GM10248 (cell line): ENCODE data around the gene TFR2.

ENCODE experiments used
- CTCF ChIA-PET: fragments of 300-600 bp; sonication (Branson Sonifier 250); formaldehyde crosslinking; extraction: SDS; loops from one replicate; lab custom pipeline; 2021; ENCODE audit warnings: antibody characterized with exemption; lab: Yijun Ruan, JAX
- POLR2A ChIA-PET: fragments of 350-650 bp; sonication (Branson Sonifier 250); formaldehyde crosslinking; extraction: SDS; loops from one replicate; lab custom pipeline; 2020; ENCODE audit warnings: antibody characterized with exemption; lab: Yijun Ruan, JAX
- DNase-seq: peaks from one replicate; pipeline ENCODE4 v3.0.0; 2012; ENCODE audit errors: extremely low spot score
- CTCF ChIP-seq: IDR thresholded peaks from 2 replicates; pipeline ENCODE4 v1.5.1; 2012; ENCODE audit warnings: mild to moderate bottlenecking, low read depth; ENCODE audit errors: extremely low read depth, missing control alignments, control extremely low read depth

Gene TFR2

DNA sequence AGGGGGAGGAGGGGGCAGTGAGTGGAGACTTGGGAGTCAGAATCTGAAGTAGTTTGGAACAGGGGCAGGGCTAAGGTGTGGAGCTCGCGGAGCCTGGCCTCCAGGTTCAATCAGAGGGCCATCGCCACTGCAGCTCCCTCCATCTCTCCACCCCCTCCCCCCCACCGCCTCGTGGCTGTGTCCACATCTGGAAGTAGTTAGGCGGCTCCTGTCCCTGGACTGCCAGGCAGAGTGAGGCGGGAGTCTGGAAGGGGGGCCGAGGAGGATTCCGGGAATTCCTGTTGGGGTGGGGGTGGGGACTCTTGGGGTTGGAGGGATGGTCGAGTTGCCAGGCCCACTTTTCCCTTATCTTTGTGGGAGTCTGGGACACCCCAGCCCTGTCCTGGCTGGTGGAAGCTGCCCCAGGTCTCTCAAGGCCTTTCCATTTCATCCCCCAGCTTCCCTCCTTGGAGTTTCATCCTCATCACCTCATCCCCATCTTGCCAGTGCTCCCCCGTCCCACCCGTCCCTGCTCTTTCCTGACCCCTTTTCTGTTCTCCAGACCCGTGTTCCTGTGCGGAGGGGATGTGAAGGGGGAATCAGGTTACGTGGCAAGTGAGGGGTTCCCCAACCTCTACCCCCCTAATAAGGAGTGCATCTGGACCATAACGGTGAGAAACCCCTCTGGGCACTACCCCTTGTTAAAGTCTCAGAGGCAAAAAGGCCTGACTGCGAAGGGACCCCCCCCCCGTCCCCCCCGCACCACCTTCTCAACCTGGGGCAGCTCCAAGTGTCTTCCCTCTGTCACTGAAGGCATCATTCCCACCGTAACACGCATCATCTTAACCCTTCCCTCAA lies 38.2 kb downstream of the TFR2 start:
- TF ChIP-seq CTCF: no peak
- DNase-seq: no peak
- CTCF ChIA-PET: interaction anchor here (0.8 to 3.5 kb wide), 6 partner anchors 9 to 103 kb away, joined by 3 to 21 read pairs (median 4); partner anchors contain the start of genes FBXO24, MOSPD3 and POP7
- POLR2A ChIA-PET: no interaction called here

GRCh38 chr7:100600730-100601038 lies 40.7 kb downstream of the TFR2 start:
- CTCF ChIA-PET: interaction anchor here (1.2 to 3.5 kb wide), 3 partner anchors 11 to 13 kb away, joined by 3 to 21 read pairs (median 3); partner anchors contain the start of gene MOSPD3
- no peak for TF ChIP-seq CTCF
- POLR2A ChIA-PET: no interaction called here
- DNase-seq: no peak

DNA sequence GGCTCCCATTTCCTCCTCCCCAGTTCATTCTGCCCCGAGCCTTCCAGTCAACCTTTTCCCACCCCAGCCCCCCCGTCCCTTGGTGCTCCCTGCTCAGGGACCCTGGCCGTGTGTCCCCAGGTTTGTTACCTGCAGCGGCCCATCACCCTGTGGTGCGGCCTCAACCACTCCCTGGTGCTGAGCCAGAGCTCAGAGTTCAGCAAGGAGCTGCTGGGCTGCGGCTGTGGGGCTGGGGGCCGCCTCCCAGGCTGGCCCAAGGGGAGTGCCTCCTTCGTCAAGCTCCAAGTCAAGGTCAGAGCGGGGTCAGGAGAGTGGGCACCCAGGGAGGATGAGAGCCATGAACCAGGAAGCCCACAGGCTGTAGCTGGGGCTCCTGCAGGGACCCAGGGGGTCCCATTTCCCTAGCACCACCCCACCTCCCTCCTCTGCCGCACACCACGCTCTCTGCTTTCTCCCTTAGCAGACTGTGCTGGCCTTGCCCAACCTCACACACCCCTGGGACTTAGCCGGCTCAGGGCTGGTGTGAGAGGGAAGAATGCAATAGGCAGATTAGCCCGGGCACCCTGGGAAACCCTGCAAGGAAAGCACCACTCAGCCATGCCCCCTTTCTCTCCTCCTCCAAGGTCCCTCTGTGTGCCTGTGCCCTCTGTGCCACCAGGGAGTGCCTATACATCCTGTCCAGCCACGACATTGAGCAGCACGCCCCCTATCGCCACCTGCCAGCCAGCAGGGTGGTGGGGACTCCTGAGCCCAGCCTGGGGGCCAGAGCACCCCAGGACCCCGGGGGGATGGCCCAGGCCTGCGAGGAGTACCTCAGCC lies 41.2 kb downstream of the TFR2 start:
- CTCF ChIA-PET: interaction anchor here (1.2 to 2.7 kb wide), 2 partner anchors 13 to 14 kb away, joined by 3 to 8 read pairs; partner anchors contain the start of genes FBXO24 and LRCH4
- no peak for DNase-seq
- POLR2A ChIA-PET: no interaction called here
- no peak for TF ChIP-seq CTCF

DNA sequence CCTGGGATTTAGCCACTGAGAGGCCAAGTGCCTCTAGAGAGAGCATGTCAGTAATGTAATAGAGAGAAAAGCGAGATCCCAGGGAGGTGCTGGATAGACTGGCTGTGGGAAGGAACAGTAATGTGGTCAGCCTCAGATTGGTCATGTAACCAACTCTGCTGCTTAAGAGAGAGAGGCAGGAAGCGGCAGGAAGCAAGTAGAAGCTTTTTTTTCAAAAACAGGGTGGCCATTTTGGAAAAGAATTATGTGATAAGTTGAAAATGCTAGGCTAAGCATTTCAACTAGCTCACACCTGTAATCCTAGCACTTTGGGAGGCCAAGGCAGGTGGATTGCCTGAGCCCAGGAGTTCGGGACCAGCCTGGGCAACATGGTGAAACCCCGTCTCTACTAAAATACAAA lies 42.9 kb downstream of the TFR2 start:
- no peak for DNase-seq
- ChIA-PET POLR2A (no interaction called here), CTCF (interaction anchor here (1.1 to 2.7 kb wide), 3 partner anchors 10 to 35 kb away, joined by 3 to 8 read pairs (median 5); partner anchors contain the start of genes FBXO24 and LRCH4)
- no peak for TF ChIP-seq CTCF

DNA sequence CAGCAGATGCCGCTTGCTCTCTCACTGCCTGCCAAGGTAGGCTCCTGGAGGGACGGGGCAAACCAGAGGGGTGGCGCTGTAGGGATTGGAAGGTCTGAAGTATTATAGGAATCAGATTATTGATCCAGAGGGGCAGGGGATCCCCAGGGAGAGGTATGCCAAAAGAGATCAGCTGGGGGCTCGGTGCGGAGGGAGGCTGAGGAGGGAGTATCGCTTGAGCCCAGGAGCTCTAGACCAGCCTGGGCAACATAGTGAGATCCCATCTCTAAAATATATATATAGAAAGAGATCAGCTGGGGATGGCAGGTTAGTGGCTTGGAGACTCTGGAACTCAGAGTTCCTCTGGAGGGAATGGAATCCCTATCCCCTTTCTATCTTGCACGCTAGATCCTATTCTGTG lies 46.2 kb downstream of the TFR2 start:
- DNase-seq: no peak
- TF ChIP-seq CTCF: no peak
- POLR2A ChIA-PET: no interaction called here
- CTCF ChIA-PET: interaction anchor here (1.8 to 2.1 kb wide), 2 partner anchors 22 to 31 kb away, joined by 4 to 5 read pairs; no protein-coding TSS in a partner anchor

DNA sequence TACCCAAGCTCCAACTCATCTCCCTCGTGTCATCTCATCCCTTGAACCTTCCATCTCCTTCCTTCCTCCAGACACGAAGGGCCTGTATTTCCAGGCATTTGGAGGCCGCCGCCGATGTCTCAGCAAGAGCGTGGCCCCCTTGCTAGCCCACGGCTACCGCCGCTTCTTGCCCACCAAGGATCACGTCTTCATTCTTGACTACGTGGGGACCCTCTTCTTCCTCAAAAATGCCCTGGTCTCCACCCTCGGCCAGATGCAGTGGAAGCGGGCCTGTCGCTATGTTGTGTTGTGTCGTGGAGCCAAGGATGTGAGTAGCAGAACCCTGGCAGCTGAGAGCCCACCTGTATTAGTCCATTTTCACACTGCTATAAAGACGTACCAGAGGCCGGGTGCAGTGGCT lies 49.8 kb downstream of the TFR2 start:
- CTCF ChIA-PET: interaction anchor here (0.8 to 4.0 kb wide), 3 partner anchors 11 to 261 kb away, joined by 3 to 21 read pairs (median 3); partner anchors contain the start of genes PCOLCE and SLC12A9
- no peak for TF ChIP-seq CTCF
- DNase-seq: no peak
- POLR2A ChIA-PET: no interaction called here
